Retinal pigment epithelial cell (primary cell): ENCODE results near the gene ARMC5.
A peak's percentile ranks its signal among the peaks of the same experiment; 100 is the strongest.
"Not testable (repeated sequence)": the region's sequence is repeated elsewhere in the genome, so short reads cannot be mapped to it uniquely, and the experiment has no call there.

Experiments used
- DNase-seq: peaks from one replicate; pipeline ENCODE4 v3.0.0-alpha.2; 2010; ENCODE audit warnings: low read depth
- H3K4me3 ChIP-seq: 2 replicates; pipeline ENCODE4 v1.5.1; 2011; ENCODE audit warnings: mild to moderate bottlenecking, low read length, control low read depth, moderate library complexity
- CTCF ChIP-seq: conservative IDR thresholded peaks from 2 replicates; pipeline ENCODE4 v1.5.1; 2011; ENCODE audit warnings: low read depth, low read length, control low read depth, inconsistent platforms

ARMC5 gene

GRCh38 chr16:31483081-31483480, 23.8 kb downstream of the ARMC5 start, which contains the start of gene SLC5A2:
Gene SLC5A2, plus strand, starts transcription at chr16:31483123. Its CDS starts 14 bp downstream, at chr16:31483137.
- no peak for TF ChIP-seq CTCF
- no peak within 1 kb of the TSS for H3K4me3 ChIP-seq
- DNase-seq, result no peak

GRCh38 chr16:31484048-31484447, 24.7 kb downstream of the ARMC5 start:
- not testable (repeated sequence) for DNase-seq, H3K4me3 ChIP-seq

- no peak overlapping the region for H3K4me3 ChIP-seq
- DNase-seq, result no peak
- TF ChIP-seq CTCF, result no peak
Measured at GRCh38 chr16:31484491-31485171, 25.3 kb downstream of the ARMC5 start.

- no peak for DNase-seq
- no peak for TF ChIP-seq CTCF
- no peak overlapping the region for H3K4me3 ChIP-seq
Measured at GRCh38 chr16:31485571-31485970, 26.3 kb downstream of the ARMC5 start.

- DNase-seq, result no peak
- TF ChIP-seq CTCF, result no peak
- H3K4me3 ChIP-seq, result no peak overlapping the region
Measured at GRCh38 chr16:31486045-31486444, 26.7 kb downstream of the ARMC5 start.

GRCh38 chr16:31487071-31487719, 27.9 kb downstream of the ARMC5 start:
- no peak for TF ChIP-seq CTCF
- H3K4me3 ChIP-seq, result peak overlapping the region; percentile 54
- DNase-seq, result no peak

- H3K4me3 ChIP-seq, result peak overlapping the region; percentile 54
Measured at GRCh38 chr16:31487720-31488467, 28.6 kb downstream of the ARMC5 start.

More at GRCh38 chr16:31487720-31488467, 28.6 kb downstream of the ARMC5 start:
- TF ChIP-seq CTCF, result no peak
- DNase-seq, result no peak
